Fibroblast of lung (primary cell): ENCODE data around the gene ZCRB1.

Experiments
- EZH2 ChIP-seq: IDR thresholded peaks from 2 replicates; pipeline ENCODE4 v1.5.1; 2012; ENCODE audit warnings: low read length, control low read depth, mild to moderate bottlenecking; ENCODE audit errors: missing control alignments
- TF ChIP-seq, protein P1 (sequence below), 2 donors: IDR thresholded peaks in 1 of 2; conservative IDR thresholded peaks in 1 of 2; 1 replicate in 1 of 2; 2 replicates in 1 of 2; pipeline ENCODE4 v1.5.1; 2011 to 2012; ENCODE audit warnings: low read length in 2 of 2, control low read depth in 1 of 2, inconsistent platforms in 1 of 2, low read depth in 1 of 2, mild to moderate bottlenecking in 1 of 2

DNA sequence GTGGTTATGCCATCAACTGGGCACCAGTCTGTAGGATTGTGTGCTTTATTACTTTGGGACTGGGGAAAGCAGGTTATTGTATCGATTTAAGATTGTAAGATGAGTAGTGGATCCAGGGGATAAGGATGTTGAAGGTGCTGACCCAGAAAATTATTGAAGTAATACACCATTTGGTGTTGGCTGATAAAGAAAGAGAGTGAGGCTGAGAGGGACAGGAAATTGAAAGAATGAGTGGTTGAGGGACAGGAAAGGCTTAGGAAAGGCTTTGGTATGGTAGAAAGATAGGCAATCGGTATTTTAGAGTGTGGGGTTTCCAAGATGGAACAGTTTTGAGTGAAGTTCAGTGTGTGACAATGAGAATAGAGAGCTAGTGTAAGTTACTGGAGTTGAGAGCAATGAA, 12.4 kb upstream of the ZCRB1 start:
- TF ChIP-seq, protein P1, sequence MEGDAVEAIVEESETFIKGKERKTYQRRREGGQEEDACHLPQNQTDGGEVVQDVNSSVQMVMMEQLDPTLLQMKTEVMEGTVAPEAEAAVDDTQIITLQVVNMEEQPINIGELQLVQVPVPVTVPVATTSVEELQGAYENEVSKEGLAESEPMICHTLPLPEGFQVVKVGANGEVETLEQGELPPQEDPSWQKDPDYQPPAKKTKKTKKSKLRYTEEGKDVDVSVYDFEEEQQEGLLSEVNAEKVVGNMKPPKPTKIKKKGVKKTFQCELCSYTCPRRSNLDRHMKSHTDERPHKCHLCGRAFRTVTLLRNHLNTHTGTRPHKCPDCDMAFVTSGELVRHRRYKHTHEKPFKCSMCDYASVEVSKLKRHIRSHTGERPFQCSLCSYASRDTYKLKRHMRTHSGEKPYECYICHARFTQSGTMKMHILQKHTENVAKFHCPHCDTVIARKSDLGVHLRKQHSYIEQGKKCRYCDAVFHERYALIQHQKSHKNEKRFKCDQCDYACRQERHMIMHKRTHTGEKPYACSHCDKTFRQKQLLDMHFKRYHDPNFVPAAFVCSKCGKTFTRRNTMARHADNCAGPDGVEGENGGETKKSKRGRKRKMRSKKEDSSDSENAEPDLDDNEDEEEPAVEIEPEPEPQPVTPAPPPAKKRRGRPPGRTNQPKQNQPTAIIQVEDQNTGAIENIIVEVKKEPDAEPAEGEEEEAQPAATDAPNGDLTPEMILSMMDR (conservative IDR thresholded peaks at IDR 0.05 in 1 of 2, IDR thresholded peaks at IDR 0.05 in 1 of 2; ENCODE audit: low read depth in 1 of 2, low read length in 2 of 2): no peak
- TF ChIP-seq EZH2: no peak
